Smooth muscle cell (in vitro differentiated cells): Measurements from ENCODE around the gene TCF4. TPM values are rescaled to one million over a fixed set of nuclear protein-coding genes. Genes with fewer than 3 reads are reported as not detected.

ENCODE experiments used
- DNase-seq: peaks from one replicate; lab custom pipeline; 2025; ENCODE audit not compliant: unreplicated experiment; lab: John Stamatoyannopoulos, UW
- H2AFZ ChIP-seq: fragments of 200-600 bp; sonication (generic); 2 replicates; pipeline ENCODE4 v1.6.0; 2016; ENCODE audit warnings: antibody characterized with exemption, low read depth, mild to moderate bottlenecking
- H3F3A ChIP-seq: fragments of 200-600 bp; sonication (generic); 2 replicates; pipeline ENCODE4 v1.6.0; 2017; ENCODE audit warnings: antibody characterized with exemption, low read depth
- H3K27ac ChIP-seq: fragments of 200-600 bp; sonication (generic); 2 replicates; pipeline ENCODE4 v1.5.1; 2016; ENCODE audit warnings: low read depth, mild to moderate bottlenecking
- H3K27me3 ChIP-seq: fragments of 200-600 bp; sonication (generic); 2 replicates; pipeline ENCODE4 v1.6.1; 2016; ENCODE audit warnings: low read depth, mild to moderate bottlenecking
- H3K36me3 ChIP-seq: fragments of 200-600 bp; sonication (generic); 2 replicates; pipeline ENCODE4 v1.5.1; 2016; ENCODE audit warnings: low read depth
- H3K4me1 ChIP-seq: fragments of 200-600 bp; sonication (generic); 2 replicates; pipeline ENCODE4 v1.5.1; 2016; ENCODE audit warnings: low read depth
- H3K4me2 ChIP-seq: fragments of 200-600 bp; sonication (generic); 2 replicates; pipeline ENCODE4 v1.6.0; 2016; ENCODE audit warnings: mild to moderate bottlenecking
- H3K4me3 ChIP-seq: fragments of 200-600 bp; sonication (generic); 2 replicates; pipeline ENCODE4 v1.5.1; 2016; ENCODE audit warnings: mild to moderate bottlenecking
- H3K79me2 ChIP-seq: fragments of 200-600 bp; sonication (generic); 2 replicates; pipeline ENCODE4 v1.6.0; 2016; ENCODE audit warnings: low read depth, mild to moderate bottlenecking
- H3K9ac ChIP-seq: fragments of 200-600 bp; sonication (generic); 2 replicates; pipeline ENCODE4 v1.6.0; 2016; ENCODE audit warnings: low read depth
- H3K9me3 ChIP-seq: fragments of 200-600 bp; sonication (generic); replicated peaks from 2 replicates; pipeline ENCODE4 v1.5.1; 2016; ENCODE audit warnings: low read depth
- H4K20me1 ChIP-seq: fragments of 200-600 bp; sonication (generic); 2 replicates; pipeline ENCODE4 v1.6.0; 2016; ENCODE audit warnings: low read depth
- WGBS: methylation state at CpG from one replicate; pipeline ENCODE4 v1.1.7; 2016; ENCODE audit warnings: low lambda C conversion rate; 5-methylcytosine and 5-hydroxymethylcytosine counted together
- polyA plus RNA-seq: library from polyadenylated mRNA; unstranded; fragments of >200 nt; fragmentation: Nextera tagmentation; extraction: Ambion mirVana; gene quantifications from 2 replicates; pipeline ENCODE4 v1.2.1, GENCODE V29; 2016
- total RNA-seq: library from RNA; depleted of rRNA; stranded (reverse); fragments of >200 nt; gene quantifications from 2 replicates; pipeline ENCODE4 v1.2.3, GENCODE V29; 2014
- TF ChIP-seq, protein P1 (sequence below): fragments of 200-600 bp; sonication (generic); IDR thresholded peaks from 2 replicates; pipeline ENCODE4 v1.5.1; 2017; ENCODE audit warnings: borderline replicate concordance, mild to moderate bottlenecking, antibody characterized with exemption; ENCODE audit not compliant: insufficient read depth, poor library complexity, severe bottlenecking

TCF4 gene
- total and polyA plus RNA-seq, 2 experiments from 2014 or later, result 105 to 120 TPM

DNA sequence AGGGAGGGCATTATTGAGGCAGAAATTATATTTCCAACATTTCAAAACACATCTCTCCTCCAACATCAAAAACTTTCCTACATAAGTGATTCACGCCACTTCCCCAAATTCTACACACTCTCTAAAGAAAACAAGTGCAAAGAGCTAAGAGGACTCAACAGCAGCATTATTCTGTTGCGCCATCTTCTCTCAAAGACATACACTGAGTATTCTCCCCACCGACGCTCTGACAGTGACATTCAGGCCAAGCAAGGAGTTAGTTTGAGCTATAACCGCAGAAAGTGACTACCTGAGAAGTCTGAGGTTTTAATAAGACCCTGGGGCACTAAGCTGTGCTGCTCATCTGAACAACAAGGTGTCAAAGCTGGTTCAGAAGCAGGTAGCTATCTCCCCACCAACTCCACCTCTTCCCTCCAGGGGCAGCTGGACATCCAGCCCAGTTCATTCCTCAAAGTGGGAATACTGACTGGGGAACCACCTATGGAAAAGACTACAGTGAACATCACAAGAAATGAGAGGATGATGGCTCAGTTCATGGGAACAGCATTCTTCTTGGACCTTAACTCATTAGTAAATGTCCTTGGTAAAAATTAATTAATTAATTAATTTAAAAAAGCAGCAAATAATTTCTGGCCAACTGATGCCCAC is 319.2 kb downstream of the TCF4 start:
- Histone ChIP-seq H3K4me3 (no peak overlapping the region), H3K27me3 (no peaks in the 10 kb centered on the region), H2AFZ (no peak overlapping the region), H3K4me1 (peaks cover 27% of the 10 kb centered on the region), H3K27ac (peak overlapping the region; percentile 87), H3K9ac (no peak overlapping the region), H3K9me3 (no peaks in the 10 kb centered on the region), H3K4me2 (no peak overlapping the region), H3K36me3 (peaks cover 14% of the 10 kb centered on the region), H3F3A (peaks cover 17% of the 10 kb centered on the region), H3K79me2 (peaks cover 18% of the 10 kb centered on the region), H4K20me1 (no peaks in the 10 kb centered on the region)
- WGBS, result 95% methylated on average over 5 of the region's 5 CpGs
- no peak for DNase-seq
- TF ChIP-seq, protein P1, sequence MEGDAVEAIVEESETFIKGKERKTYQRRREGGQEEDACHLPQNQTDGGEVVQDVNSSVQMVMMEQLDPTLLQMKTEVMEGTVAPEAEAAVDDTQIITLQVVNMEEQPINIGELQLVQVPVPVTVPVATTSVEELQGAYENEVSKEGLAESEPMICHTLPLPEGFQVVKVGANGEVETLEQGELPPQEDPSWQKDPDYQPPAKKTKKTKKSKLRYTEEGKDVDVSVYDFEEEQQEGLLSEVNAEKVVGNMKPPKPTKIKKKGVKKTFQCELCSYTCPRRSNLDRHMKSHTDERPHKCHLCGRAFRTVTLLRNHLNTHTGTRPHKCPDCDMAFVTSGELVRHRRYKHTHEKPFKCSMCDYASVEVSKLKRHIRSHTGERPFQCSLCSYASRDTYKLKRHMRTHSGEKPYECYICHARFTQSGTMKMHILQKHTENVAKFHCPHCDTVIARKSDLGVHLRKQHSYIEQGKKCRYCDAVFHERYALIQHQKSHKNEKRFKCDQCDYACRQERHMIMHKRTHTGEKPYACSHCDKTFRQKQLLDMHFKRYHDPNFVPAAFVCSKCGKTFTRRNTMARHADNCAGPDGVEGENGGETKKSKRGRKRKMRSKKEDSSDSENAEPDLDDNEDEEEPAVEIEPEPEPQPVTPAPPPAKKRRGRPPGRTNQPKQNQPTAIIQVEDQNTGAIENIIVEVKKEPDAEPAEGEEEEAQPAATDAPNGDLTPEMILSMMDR, result no peak

DNA sequence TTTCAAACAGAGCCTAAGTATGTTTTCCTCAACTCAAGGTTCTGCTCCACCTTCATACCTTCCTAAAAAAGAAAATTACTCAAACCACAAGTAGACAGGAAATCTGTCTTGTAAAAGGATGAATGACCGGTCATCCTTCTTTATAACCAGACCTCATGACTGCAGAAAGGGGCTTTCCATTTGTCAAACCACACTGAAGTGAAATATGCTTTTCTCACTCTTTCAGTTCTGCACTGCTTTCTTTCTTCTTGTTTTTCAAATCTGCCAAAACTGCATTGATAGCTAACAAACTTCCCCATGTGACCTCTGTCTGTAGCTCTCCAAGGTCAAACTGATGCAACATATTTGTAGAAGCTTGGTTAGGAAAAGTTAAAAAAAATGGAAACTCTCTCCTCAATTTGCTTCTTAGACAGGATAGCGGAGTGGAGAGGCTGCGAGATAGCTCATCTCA is 319.8 kb downstream of the TCF4 start:
- DNase-seq, result no peak
- peaks cover 18% of the 10 kb centered on the region for H3K79me2 ChIP-seq
- peak overlapping the region; percentile 2 for H3K4me2 ChIP-seq
- H2AFZ ChIP-seq, result no peak overlapping the region
- WGBS, result 74% methylated on average over 3 of the region's 3 CpGs
- peaks cover 23% of the 10 kb centered on the region for H3K4me1 ChIP-seq
- H3K27me3 ChIP-seq, result no peaks in the 10 kb centered on the region
- no peaks in the 10 kb centered on the region for H4K20me1 ChIP-seq
- no peak overlapping the region for H3K4me3 ChIP-seq
- peaks cover 11% of the 10 kb centered on the region for H3F3A ChIP-seq
- peaks cover 14% of the 10 kb centered on the region for H3K36me3 ChIP-seq
- peak overlapping the region; percentile 87 for H3K27ac ChIP-seq
- no peak overlapping the region for H3K9ac ChIP-seq
- H3K9me3 ChIP-seq, result no peaks in the 10 kb centered on the region
- TF ChIP-seq, protein P1, result no peak

DNA sequence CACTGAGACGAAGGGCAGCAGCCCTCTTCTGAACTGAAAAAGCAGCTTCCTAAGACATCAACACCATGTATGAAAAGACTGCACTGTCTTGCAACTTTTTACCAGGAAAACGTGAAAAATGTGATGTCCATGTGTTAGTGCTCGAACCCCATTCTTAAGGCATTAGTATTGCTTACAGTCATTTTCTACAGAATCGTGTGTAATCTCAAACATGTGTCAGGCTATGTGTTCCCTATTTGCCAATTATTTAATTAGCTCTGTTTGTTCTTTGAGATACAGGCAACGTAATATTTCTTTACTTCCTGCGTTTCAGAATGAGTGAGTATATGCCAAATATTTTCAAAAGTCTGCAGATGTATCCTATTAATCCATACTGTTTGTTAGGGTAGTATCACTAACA is 321.0 kb downstream of the TCF4 start:
- H4K20me1 ChIP-seq, result no peaks in the 10 kb centered on the region
- no peak overlapping the region for H2AFZ ChIP-seq
- no peaks in the 10 kb centered on the region for H3K27me3 ChIP-seq
- no peak overlapping the region for H3K4me3 ChIP-seq
- no peak overlapping the region for H3K9ac ChIP-seq
- H3K4me2 ChIP-seq, result no peak overlapping the region
- peaks cover 14% of the 10 kb centered on the region for H3F3A ChIP-seq
- 92% methylated on average over 6 of the region's 6 CpGs for WGBS
- peaks cover 23% of the 10 kb centered on the region for H3K4me1 ChIP-seq
- TF ChIP-seq, protein P1, result no peak
- DNase-seq, result no peak
- H3K27ac ChIP-seq, result peak overlapping the region; percentile 87
- peaks cover 14% of the 10 kb centered on the region for H3K36me3 ChIP-seq
- H3K79me2 ChIP-seq, result peaks cover 18% of the 10 kb centered on the region
- H3K9me3 ChIP-seq, result no peaks in the 10 kb centered on the region

DNA sequence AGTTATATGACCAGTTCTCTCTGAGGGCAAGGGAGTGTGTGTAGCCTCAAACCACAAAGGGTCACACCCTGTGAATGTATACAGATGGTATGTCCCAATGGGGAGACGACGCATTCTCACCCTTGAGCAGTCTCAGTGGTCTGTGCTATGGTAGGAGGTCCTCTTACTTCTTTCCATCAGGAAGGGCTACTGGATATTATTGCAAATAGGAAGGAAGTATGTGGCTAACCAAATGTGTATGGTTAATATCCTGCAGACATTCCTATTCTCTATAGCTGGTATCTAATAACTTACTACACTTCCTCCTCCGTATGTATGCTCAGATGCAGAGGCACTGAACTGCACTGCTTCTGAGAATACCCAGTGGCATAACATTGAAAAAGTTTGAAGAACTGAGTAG is 322.0 kb downstream of the TCF4 start:
- peak overlapping the region; percentile 87 for H3K27ac ChIP-seq
- no peaks in the 10 kb centered on the region for H4K20me1 ChIP-seq
- H3K9ac ChIP-seq, result no peak overlapping the region
- peaks cover 23% of the 10 kb centered on the region for H3K4me1 ChIP-seq
- 48% methylated on average over 3 of the region's 3 CpGs for WGBS
- H3K4me3 ChIP-seq, result no peak overlapping the region
- H3K36me3 ChIP-seq, result peaks cover 14% of the 10 kb centered on the region
- no peaks in the 10 kb centered on the region for H3K27me3 ChIP-seq
- TF ChIP-seq, protein P1, result no peak
- peak overlapping the region; percentile 3 for H3K4me2 ChIP-seq
- no peaks in the 10 kb centered on the region for H3K9me3 ChIP-seq
- no peak overlapping the region for H2AFZ ChIP-seq
- peaks cover 14% of the 10 kb centered on the region for H3F3A ChIP-seq
- no peak for DNase-seq
- H3K79me2 ChIP-seq, result peaks cover 13% of the 10 kb centered on the region
